GM21786 (cell line): ENCODE measurements around the gene PGAP3.

Experiments
- ATAC-seq: cut with Tn5 transposase; IDR thresholded peaks from one replicate; pipeline ENCODE4 v1.9.1; 2021; ENCODE audit not compliant: unreplicated experiment

Gene PGAP3

DNA sequence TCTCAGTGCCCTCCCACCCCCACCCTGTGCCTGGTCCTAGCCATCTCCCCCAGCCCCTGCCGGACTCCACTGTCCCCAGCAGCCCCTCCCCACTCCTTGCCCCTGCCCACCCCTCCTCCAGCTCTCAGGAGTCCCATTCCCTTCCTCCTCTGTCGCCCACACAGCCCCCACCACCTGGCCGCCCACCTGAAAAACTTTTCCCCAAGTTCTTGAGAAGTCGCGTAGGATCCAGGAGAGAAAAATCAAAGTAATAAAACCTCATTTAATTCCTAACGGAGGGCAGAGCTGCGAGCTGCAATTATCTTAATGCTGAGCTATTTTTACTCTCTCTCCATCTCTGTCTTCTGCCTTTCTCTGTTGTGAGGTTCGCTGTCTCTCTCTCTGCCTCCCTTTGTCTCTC, 63.5 kb downstream of the PGAP3 start:
- ATAC-seq, result no peak

DNA sequence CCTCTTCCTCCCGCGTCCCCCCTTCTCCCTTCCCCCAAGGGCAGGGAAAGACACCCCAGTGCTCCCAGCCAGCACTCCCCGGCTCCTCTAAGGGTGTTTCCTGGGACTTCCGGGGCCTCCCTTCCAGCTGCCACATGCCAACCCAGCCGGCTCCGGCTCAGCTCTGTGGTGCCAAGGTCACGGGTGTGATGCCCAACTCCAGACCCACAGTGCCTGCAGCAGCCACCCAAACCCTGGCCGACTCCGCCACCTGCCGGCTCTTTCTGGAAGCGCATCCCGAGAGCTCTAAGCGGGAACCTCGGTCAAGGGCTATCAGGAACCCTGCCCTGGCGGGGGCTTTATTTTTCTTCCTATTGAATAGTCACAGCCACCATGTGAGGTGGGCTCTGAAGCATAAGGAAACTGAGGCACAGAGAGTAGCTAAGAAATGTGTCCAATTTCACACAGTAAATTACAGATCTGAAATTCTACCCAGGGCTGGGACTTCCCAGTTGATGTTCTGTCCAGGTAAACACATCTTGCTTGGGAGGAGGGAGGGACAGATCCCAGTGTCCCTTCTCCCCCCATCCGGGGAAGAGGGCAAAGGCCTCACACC, 64.4 kb downstream of the PGAP3 start:
- no peak for ATAC-seq

DNA sequence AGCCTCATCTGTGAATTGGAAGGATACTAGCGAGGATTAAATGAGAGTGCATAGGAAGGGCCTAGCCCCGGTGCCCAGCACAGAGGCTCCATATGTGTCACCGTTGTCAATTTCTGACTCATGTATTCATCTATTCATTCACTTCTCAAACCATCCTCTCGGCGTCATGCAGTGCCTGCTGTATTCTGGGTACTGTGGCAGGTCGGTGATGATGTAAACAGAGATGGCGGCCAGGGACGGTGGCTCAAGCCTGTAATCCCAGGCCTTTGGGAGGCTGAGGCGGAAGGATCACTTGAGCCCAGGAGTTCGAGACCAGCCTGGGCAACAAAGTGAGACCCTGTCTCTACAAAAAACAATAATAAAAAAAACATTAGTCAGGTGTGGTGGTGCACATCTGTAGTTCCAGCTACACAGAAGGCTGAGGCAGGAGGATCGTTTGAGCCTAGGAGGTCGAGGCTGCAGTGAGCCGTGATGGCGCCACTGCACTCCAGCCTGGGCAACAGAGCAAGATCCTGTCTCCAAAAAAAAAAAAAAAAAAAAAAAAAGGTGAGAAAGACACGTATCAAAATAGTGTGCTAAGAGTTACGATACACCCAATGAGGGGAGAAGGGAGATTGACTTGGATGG, 65.4 kb downstream of the PGAP3 start:
- ATAC-seq, result peak; percentile 7

DNA sequence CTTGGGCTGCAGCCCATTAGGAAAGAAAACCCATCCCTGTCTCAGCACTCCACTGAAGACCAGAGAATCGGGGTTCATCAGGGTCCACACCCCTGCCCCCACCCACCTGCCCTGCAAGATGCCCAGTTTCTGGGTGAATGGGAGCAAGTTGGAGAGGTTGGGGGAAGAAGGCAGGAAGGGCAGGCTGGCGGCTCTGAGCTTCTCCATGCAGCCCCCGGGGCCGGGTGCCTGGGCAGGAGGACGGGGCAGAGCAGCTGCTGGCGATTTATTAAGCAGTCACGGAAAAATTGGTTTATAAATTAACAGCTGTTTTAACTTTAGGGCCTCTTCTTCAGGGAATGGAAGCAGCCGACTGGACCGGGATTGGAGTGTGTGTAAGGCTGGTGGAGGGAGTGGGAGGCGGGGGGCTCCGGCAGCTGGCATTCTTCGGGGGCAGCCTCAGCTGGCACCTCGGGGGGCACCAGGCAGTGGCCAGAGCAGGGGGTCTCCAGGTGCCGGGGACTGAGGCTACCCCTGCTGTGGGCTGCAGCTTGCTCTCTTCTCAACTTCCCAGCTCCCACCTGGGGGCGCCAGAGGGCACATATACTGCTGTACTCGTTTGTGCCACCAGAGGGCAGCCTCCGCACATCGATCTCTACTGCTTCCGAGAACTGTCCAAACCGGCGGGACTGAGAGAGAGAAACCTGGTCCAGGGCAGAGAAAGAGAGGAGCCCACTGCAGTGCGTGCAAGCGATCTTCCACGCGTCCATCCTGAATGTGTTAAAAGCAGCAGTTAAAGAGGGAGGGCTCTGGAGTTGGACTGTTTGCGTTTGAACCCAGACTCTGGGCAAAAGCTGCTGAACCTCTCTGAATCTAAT, 66.1 kb downstream of the PGAP3 start:
- ATAC-seq, result peak; percentile 49
